Mesothelial cell of epicardium (in vitro differentiated cells): ENCODE results near the gene C19orf85. TPM values are rescaled to one million over a fixed set of nuclear protein-coding genes. Genes with fewer than 3 reads are reported as not detected.

Source experiments
- DNase-seq, 2 experiments: peaks; one replicate each; pipeline ENCODE4 v3.0.0; 2021; ENCODE audit warnings: low spot score in 2 of 2; ENCODE audit not compliant: unreplicated experiment in 2 of 2
- H3K27ac Mint-ChIP-seq: 2 replicates; pipeline ENCODE4 v1.8.0; 2021; ENCODE audit warnings: mixed read lengths
- H3K27me3 Mint-ChIP-seq: 2 replicates; pipeline ENCODE4 v1.8.0; 2021; ENCODE audit warnings: low read depth, mixed read lengths
- H3K36me3 Mint-ChIP-seq: 2 replicates; pipeline ENCODE4 v1.8.0; 2021; ENCODE audit warnings: mixed read lengths
- H3K4me1 Mint-ChIP-seq: 2 replicates; pipeline ENCODE4 v1.8.0; 2021; ENCODE audit warnings: mixed read lengths
- H3K4me3 Mint-ChIP-seq: 2 replicates; pipeline ENCODE4 v1.8.0; 2021; ENCODE audit warnings: mild to moderate bottlenecking, moderate library complexity, mixed read lengths
- H3K9me3 Mint-ChIP-seq: 2 replicates; pipeline ENCODE4 v1.8.0; 2021; ENCODE audit warnings: mixed read lengths
- CTCF ChIP-seq: fragments of 200-600 bp; sonication (generic); IDR thresholded peaks from one replicate; pipeline ENCODE4 v1.5.0; 2021; ENCODE audit warnings: antibody characterized with exemption; ENCODE audit not compliant: unreplicated experiment
- total RNA-seq: library from RNA; stranded (reverse); gene quantifications from 3 replicates; pipeline ENCODE4 v1.2.1, GENCODE V29; 2021

The C19orf85 gene
- total RNA-seq, 1 donor from 2014 or later, result not detected

DNA sequence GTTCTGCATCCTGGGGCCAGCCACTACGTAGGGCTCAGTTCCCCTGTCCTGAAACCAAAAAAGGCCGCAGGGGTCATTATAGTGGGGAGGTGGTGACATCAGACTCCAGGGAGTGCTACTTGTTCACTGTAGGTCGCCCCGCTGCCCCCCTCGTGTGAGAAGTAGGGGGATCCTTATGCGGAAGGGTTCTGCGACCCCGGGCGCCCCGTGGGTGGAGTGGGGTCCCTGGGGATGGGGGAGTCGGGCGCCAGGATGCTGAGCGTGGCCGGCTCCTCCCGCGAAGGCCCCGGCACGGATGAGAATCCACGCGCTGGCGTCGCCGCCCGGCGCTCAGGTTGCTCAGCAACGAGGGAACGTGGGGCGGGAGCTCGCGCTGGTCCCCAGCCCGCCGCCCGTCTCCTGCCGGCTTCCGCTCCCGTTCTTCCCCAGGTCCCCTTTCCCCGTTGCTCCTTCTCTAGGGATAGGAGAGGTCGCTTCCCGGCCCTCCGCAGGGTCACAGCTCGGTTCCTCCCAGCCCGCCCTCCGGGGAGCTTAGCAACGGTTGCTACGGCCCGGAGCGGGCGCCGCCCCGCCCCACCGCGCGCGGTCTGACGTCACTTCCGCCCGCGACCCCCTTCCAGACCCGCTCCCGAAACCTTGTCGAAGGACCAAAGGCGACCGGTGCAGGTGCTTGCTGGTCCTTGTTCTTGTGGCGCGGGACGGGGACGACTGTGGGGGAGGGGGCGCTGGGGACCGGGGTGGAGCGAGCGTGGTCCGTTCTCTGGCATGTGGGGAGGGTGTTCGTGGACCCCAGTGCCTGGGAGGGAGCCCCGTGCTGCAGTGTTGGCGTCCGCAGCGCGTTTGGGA lies 20.3 kb upstream of the C19orf85 start, which contains the start of gene NAT14:
Gene NAT14, plus strand, starts transcription at position 596 of the 846 bp plus-strand sequence. CDS start 521 bp downstream, outside the sequence.
- H3K27me3 Mint-ChIP-seq, result no peaks in the 10 kb centered on the region
- H3K4me1 Mint-ChIP-seq, result peaks cover 21% of the 10 kb centered on the region
- peak within 1 kb of the TSS; percentile 80 for H3K4me3 Mint-ChIP-seq
- no peaks in the 10 kb centered on the region for H3K36me3 Mint-ChIP-seq
- H3K9me3 Mint-ChIP-seq, result no peaks in the 10 kb centered on the region
- TF ChIP-seq CTCF, result no peak
- H3K27ac Mint-ChIP-seq, result peak within 1 kb of the TSS; percentile 80
- peak; percentile 64 to 86 for DNase-seq

DNA sequence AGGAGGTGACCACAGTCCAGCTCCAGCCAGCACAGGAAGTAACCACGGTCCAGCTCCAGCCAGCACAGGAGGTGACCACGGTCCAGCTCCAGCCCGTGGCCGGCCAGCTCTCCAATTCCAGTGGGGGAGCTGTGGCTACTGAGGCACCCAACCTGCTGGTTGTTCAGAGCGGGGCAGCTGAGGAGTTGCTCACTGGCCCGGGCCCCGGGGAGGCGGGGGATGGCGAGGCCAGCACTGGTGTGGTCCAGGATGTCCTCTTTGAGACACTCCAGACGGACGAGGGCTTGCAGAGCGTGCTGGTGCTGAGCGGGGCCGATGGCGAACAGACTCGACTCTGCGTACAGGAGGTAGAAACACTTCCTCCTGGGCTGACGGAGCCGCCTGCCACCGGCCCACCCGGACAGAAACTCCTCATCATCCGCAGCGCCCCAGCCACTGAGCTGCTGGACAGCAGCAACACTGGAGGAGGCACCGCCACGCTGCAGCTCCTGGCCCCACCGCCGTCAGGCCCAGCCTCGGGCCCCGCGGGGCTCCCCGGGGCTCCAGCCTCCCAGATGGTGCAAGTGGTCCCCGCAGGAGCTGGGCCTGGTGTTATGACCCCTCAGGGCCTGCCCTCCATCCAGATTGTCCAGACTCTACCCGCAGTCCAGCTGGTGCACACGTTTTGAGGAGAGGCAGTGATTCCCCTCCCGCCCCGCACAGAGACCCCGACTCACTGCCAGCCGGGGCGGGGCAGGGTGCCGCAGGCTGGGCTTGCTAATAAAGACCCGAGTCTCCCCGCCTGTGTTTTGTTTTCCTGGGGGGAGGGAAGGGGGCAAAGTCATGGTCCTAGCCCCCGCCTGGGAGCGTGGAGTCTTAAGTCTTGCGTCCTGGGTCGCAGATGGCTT lies 19.4 kb upstream of the C19orf85 start:
- DNase-seq, result no peak
- no peak for TF ChIP-seq CTCF
- Mint-ChIP-seq H3K9me3 (no peaks in the 10 kb centered on the region), H3K4me1 (peaks cover 21% of the 10 kb centered on the region), H3K4me3 (peak overlapping the region; percentile 80), H3K27me3 (no peaks in the 10 kb centered on the region), H3K36me3 (no peaks in the 10 kb centered on the region), H3K27ac (no peak overlapping the region)

DNA sequence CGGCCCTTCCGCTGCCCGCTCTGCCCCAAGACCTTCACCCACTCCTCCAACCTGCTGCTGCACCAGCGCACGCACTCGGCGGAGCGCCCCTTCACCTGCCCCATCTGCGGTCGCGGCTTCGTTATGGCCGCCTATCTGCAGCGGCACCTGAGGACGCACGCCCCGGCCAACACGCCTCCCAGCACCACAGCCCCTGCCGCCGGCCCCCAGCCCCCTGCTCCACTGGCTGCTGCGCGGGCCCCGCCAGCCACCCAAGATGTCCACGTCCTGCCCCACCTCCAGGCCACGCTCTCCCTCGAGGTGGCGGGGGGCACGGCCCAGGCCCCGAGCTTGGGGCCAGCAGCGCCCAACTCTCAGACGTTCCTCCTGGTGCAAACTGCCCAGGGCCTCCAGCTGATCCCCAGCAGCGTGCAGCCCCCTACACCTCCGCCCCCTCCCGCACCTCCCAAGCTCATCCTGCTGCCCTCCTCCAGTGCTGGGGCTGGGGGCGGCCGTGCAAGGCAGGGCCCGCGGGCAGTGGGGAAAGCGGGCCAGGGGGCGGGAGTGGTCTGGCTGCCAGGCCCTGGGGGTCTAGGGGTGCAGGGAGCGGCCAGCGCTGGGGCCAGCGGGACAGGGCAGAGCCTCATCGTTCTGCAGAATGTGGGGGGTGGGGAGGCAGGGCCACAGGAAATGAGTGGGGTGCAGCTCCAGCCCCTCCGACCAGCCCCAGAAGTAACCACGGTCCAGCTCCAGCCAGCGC lies 18.6 kb upstream of the C19orf85 start:
- no peak for DNase-seq
- Mint-ChIP-seq H3K9me3 (no peaks in the 10 kb centered on the region), H3K27me3 (no peaks in the 10 kb centered on the region), H3K4me1 (peaks cover 25% of the 10 kb centered on the region), H3K27ac (no peak overlapping the region), H3K4me3 (no peak overlapping the region), H3K36me3 (no peaks in the 10 kb centered on the region)
- TF ChIP-seq CTCF, result no peak

DNA sequence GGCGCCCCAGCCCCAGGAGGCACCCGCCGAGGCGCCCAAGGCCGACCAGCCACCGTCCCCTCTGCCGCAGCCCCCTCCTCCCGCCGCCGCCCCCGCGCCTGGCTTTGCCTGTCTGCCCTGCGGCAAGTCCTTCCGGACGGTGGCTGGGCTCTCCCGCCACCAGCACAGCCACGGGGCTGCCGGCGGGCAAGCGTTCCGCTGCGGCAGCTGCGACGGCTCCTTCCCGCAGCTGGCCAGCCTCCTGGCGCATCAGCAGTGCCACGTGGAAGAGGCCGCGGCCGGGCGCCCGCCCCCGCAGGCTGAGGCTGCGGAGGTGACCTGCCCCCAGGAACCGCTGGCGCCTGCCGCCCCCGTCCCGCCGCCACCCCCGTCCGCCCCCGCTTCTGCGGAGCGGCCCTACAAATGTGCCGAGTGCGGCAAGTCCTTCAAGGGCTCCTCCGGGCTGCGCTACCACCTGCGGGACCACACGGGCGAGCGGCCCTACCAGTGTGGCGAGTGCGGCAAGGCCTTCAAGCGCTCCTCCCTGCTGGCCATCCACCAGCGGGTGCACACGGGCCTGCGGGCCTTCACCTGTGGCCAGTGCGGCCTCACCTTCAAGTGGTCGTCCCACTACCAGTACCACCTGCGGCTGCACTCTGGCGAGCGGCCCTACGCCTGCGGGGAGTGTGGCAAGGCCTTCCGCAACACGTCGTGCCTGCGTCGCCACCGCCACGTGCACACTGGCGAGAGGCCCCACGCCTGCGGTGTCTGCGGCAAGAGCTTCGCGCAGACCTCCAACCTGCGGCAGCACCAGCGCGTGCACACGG lies 17.8 kb upstream of the C19orf85 start:
- H3K9me3 Mint-ChIP-seq, result no peaks in the 10 kb centered on the region
- peaks cover 26% of the 10 kb centered on the region for H3K4me1 Mint-ChIP-seq

More for the DNA sequence above, 17.8 kb upstream of the C19orf85 start:
- DNase-seq, result no peak
- no peak for TF ChIP-seq CTCF
- Mint-ChIP-seq H3K4me3 (no peak overlapping the region), H3K27ac (no peak overlapping the region), H3K27me3 (no peaks in the 10 kb centered on the region), H3K36me3 (no peaks in the 10 kb centered on the region)
